ENCODE results near the gene KLF3.

KLF3 gene

GRCh38 chr4:38691251-38692008 lies 27.4 kb downstream of the KLF3 start:
- TF ChIP-seq CTCF (IDR thresholded peaks at IDR 0.05; ENCODE audit: low read depth, low read length), result no peak

GRCh38 chr4:38692421-38692820 lies 28.4 kb downstream of the KLF3 start:
- no peak for TF ChIP-seq CTCF (IDR thresholded peaks at IDR 0.05; ENCODE audit: low read depth, low read length)
- H3K4me3 ChIP-seq (ENCODE audit: low read depth, low read length), result no peak overlapping the region

More at GRCh38 chr4:38691251-38692008, 27.4 kb downstream of the KLF3 start:
- no peak overlapping the region for H3K4me3 ChIP-seq (ENCODE audit: low read depth, low read length)

GRCh38 chr4:38693569-38693968 lies 29.6 kb downstream of the KLF3 start:
- no peak for TF ChIP-seq CTCF (IDR thresholded peaks at IDR 0.05; ENCODE audit: low read depth, low read length)
- no peak overlapping the region for H3K4me3 ChIP-seq (ENCODE audit: low read depth, low read length)

- TF ChIP-seq CTCF (IDR thresholded peaks at IDR 0.05; ENCODE audit: low read depth, low read length), result no peak
- no peak overlapping the region for H3K4me3 ChIP-seq (ENCODE audit: low read depth, low read length)
Measured at GRCh38 chr4:38694330-38694729, 30.3 kb downstream of the KLF3 start.

- H3K4me3 ChIP-seq (ENCODE audit: low read depth, low read length), result no peak overlapping the region
- no peak for TF ChIP-seq CTCF (IDR thresholded peaks at IDR 0.05; ENCODE audit: low read depth, low read length)
Measured at GRCh38 chr4:38695809-38696208, 31.8 kb downstream of the KLF3 start.

GRCh38 chr4:38696697-38697096 lies 32.7 kb downstream of the KLF3 start:
- no peak overlapping the region for H3K4me3 ChIP-seq (ENCODE audit: low read depth, low read length)
- no peak for TF ChIP-seq CTCF (IDR thresholded peaks at IDR 0.05; ENCODE audit: low read depth, low read length)

GRCh38 chr4:38698176-38698575 lies 34.2 kb downstream of the KLF3 start:
- no peak overlapping the region for H3K4me3 ChIP-seq (ENCODE audit: low read depth, low read length)
- no peak for TF ChIP-seq CTCF (IDR thresholded peaks at IDR 0.05; ENCODE audit: low read depth, low read length)
